Measurements from ENCODE around the gene SYNE1. TPM values are rescaled to one million over a fixed set of nuclear protein-coding genes. Genes with fewer than 3 reads are reported as not detected.

Gene SYNE1
- total RNA-seq, 1 experiment from 2014 or later, result 3.0 TPM

DNA sequence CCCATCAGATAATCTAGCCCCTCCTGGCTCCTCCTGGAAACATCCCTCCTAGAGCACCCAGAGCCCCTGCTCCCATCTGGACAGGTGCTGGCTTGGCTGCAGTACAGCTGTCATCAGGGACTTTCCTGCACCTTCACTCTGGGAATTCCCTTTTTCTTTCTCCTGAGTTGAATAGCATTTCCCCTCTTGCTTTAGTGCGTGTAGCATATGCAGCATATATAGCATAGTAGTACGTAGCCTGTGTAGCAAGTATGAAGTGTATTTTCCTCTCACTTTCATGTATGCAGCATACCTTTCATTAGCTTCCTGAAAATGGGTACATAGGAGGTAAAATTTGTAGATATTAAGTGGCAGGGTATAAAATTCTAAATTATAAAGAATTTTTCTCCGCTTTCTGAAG is 476.8 kb downstream of the SYNE1 start:
- no peak overlapping the region for H2BK5ac ChIP-seq (ENCODE audit: insufficient read length, low read length)
- H3K23ac ChIP-seq (ENCODE audit: insufficient read length, low read depth, low read length), result no peak overlapping the region
- no peaks in the 10 kb centered on the region for H3K27me3 Mint-ChIP-seq (ENCODE audit: low read depth)
- H3K56ac ChIP-seq (ENCODE audit: insufficient read length, low read depth, low read length), result no peak overlapping the region
- H2AFZ ChIP-seq (ENCODE audit: low read length), result no peak overlapping the region
- no peak overlapping the region for H2AK5ac ChIP-seq (ENCODE audit: insufficient read length, low read length)
- H2BK120ac ChIP-seq (ENCODE audit: low read depth, low read length, poor library complexity, severe bottlenecking), result no peak overlapping the region
- no peak overlapping the region for H2BK15ac ChIP-seq (ENCODE audit: low read depth, low read length)
- H3K36me3 Mint-ChIP-seq (ENCODE audit: insufficient read depth in 1 of 3, low read depth in 3 of 3), result no peaks in the 10 kb centered on the region
- no peak overlapping the region for H3K14ac ChIP-seq (ENCODE audit: insufficient read depth, low read length)
- no peak overlapping the region for H3K18ac ChIP-seq (ENCODE audit: insufficient read length, low read depth, low read length)
- no peak overlapping the region for H2BK12ac ChIP-seq (ENCODE audit: insufficient read length, low read depth, low read length)
- no peak overlapping the region for H3K9ac ChIP-seq (ENCODE audit: extremely low read depth, insufficient read length, low read length)
- H3K23me2 ChIP-seq (ENCODE audit: insufficient read length, low read depth, low read length, poor library complexity, severe bottlenecking), result no peaks in the 10 kb centered on the region
- H3K4me1 ChIP-seq (ENCODE audit: insufficient read depth, low read length), result no peaks in the 10 kb centered on the region
- no peaks in the 10 kb centered on the region for H4K20me1 ChIP-seq (ENCODE audit: control insufficient read depth, insufficient read depth, insufficient read length)
- H3K27me3 ChIP-seq (ENCODE audit: insufficient read depth, low read length), result no peaks in the 10 kb centered on the region
- H3K9me3 ChIP-seq (ENCODE audit: control insufficient read depth, low read depth, low read length), result no peaks in the 10 kb centered on the region
- H3K4me2 ChIP-seq (ENCODE audit: insufficient read depth, insufficient read length, low read length), result no peak overlapping the region
- no peak overlapping the region for H3K4me3 Mint-ChIP-seq
- no peak for DNase-seq
- WGBS (ENCODE audit: extremely low coverage, insufficient read length, low lambda C conversion rate), result no CpG with 5 or more reads among the region's 3 CpGs
- H3K79me2 ChIP-seq (ENCODE audit: insufficient read depth, low read length), result no peaks in the 10 kb centered on the region
- H4K5ac ChIP-seq (ENCODE audit: insufficient read length, low read depth, low read length), result no peak overlapping the region
- no peaks in the 10 kb centered on the region for H3K9me3 Mint-ChIP-seq
- H2BK20ac ChIP-seq (ENCODE audit: low read depth, low read length, poor library complexity, severe bottlenecking), result no peak overlapping the region
- H3K79me1 ChIP-seq (ENCODE audit: insufficient read depth, low read depth, low read length, poor library complexity, severe bottlenecking), result no peaks in the 10 kb centered on the region
- H3K27ac ChIP-seq (ENCODE audit: insufficient read length, low read depth, low read length), result no peak overlapping the region
- no peak overlapping the region for H4K8ac ChIP-seq (replicated peaks; ENCODE audit: insufficient read length, low read depth, low read length)
- H3T11ph ChIP-seq (ENCODE audit: low read length), result no peak overlapping the region
- H3K4me1 Mint-ChIP-seq, result peaks cover 3 to 6% of the 10 kb centered on the region in 2 experiments; a peak in 1 of 4 replicates
- H4K91ac ChIP-seq (ENCODE audit: insufficient read length, low read depth, low read length), result no peak overlapping the region
- H3K27ac Mint-ChIP-seq, result no peak overlapping the region; a peak in 1 of 7 replicates
- no peak overlapping the region for H3K4ac ChIP-seq (ENCODE audit: low read depth, low read length)
- TF ChIP-seq, protein P1, sequence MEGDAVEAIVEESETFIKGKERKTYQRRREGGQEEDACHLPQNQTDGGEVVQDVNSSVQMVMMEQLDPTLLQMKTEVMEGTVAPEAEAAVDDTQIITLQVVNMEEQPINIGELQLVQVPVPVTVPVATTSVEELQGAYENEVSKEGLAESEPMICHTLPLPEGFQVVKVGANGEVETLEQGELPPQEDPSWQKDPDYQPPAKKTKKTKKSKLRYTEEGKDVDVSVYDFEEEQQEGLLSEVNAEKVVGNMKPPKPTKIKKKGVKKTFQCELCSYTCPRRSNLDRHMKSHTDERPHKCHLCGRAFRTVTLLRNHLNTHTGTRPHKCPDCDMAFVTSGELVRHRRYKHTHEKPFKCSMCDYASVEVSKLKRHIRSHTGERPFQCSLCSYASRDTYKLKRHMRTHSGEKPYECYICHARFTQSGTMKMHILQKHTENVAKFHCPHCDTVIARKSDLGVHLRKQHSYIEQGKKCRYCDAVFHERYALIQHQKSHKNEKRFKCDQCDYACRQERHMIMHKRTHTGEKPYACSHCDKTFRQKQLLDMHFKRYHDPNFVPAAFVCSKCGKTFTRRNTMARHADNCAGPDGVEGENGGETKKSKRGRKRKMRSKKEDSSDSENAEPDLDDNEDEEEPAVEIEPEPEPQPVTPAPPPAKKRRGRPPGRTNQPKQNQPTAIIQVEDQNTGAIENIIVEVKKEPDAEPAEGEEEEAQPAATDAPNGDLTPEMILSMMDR (conservative IDR thresholded peaks at IDR 0.05), result no peak
